Mucosa of descending colon (tissue), 3 donors: ENCODE measurements around the gene HRH2. TPM values are rescaled to one million over a fixed set of nuclear protein-coding genes. Genes with fewer than 3 reads are reported as not detected.

Experiments
- ATAC-seq: fragments of 200-7000 bp; cut with Tn5 transposase; one replicate; pipeline ENCODE4 v1.9.1; 2020; ENCODE audit warnings: mild to moderate bottlenecking, moderate library complexity
- DNase-seq, 3 donors: peaks; one replicate each; pipeline ENCODE4 v3.0.0-alpha.2; 2020
- H3K36me3 ChIP-seq: fragments of 200-600 bp; one replicate; pipeline ENCODE4 v1.8.0; 2021; ENCODE audit warnings: low read depth, mild to moderate bottlenecking
- H3K4me1 ChIP-seq: fragments of 200-600 bp; one replicate; pipeline ENCODE4 v1.8.0; 2021; ENCODE audit warnings: low read depth, mild to moderate bottlenecking
- H3K4me3 ChIP-seq: fragments of 200-600 bp; one replicate; pipeline ENCODE4 v1.8.0; 2021; ENCODE audit warnings: mild to moderate bottlenecking
- H3K9me3 ChIP-seq: fragments of 200-600 bp; one replicate; pipeline ENCODE4 v1.8.0; 2021; ENCODE audit warnings: mild to moderate bottlenecking
- intact Hi-C, 2 donors: fragments of 100-400 bp; cut with DNase I in 1 of 2; cut with micrococcal nuclease in 1 of 2; formaldehyde crosslinking; loops; one replicate each; pipeline versions ENCODE4 v1.11.0 to v1.11.1; 2022; cut with DNase I, micrococcal nuclease
- total RNA-seq, 3 donors: library from RNA; stranded (reverse); fragmentation: NEBNext Ultra II Directional in 2 of 3; extraction: Animal tissue kit (Norgen Biotek cat#: 25700) in 2 of 3; gene quantifications; one replicate each; pipeline versions ENCODE4 v1.2.1 to v1.2.4, GENCODE V29; 2021 to 2023
- TF ChIP-seq, protein P1 (sequence below): fragments of 200-600 bp; IDR thresholded peaks from one replicate; pipeline ENCODE4 v1.8.0; 2022; ENCODE audit warnings: antibody characterized with exemption, mild to moderate bottlenecking
- donor health status: DM: no; HTN: no; CAD: no; lungs with moderate emphysema.
- donor health status: DM: no; HTN: no; CAD: no.
- donor health status: DM: no; HTN: yes; CAD: no.

HRH2 gene
- total RNA-seq, 3 donors from 2014 or later, result 0.32 to 3.0 (median 1.3) TPM

DNA sequence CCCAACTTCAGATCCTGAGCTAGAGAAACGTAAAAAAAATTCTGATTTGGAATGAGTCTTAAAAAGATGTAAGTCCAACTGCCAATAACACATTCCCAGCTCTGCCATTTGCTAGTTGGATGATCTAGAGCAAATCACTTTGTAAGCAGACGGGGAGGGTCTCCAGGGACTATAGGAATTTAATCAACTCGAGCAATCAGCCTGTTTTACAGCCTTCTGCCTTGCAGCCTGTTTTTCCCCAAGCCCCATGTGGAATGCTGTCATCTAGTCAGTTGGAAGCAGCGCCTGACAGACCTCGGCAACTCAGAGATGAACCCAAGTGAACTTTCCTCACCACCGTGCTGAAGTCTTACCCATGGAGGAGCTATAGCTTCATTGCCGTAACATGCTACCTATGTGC is 34.8 kb upstream of the HRH2 start:
- TF ChIP-seq, protein P1, sequence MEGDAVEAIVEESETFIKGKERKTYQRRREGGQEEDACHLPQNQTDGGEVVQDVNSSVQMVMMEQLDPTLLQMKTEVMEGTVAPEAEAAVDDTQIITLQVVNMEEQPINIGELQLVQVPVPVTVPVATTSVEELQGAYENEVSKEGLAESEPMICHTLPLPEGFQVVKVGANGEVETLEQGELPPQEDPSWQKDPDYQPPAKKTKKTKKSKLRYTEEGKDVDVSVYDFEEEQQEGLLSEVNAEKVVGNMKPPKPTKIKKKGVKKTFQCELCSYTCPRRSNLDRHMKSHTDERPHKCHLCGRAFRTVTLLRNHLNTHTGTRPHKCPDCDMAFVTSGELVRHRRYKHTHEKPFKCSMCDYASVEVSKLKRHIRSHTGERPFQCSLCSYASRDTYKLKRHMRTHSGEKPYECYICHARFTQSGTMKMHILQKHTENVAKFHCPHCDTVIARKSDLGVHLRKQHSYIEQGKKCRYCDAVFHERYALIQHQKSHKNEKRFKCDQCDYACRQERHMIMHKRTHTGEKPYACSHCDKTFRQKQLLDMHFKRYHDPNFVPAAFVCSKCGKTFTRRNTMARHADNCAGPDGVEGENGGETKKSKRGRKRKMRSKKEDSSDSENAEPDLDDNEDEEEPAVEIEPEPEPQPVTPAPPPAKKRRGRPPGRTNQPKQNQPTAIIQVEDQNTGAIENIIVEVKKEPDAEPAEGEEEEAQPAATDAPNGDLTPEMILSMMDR, result no peak
- no peaks in the 10 kb centered on the region for H3K36me3 ChIP-seq
- H3K4me3 ChIP-seq, result no peak overlapping the region
- H3K9me3 ChIP-seq, result no peaks in the 10 kb centered on the region
- ATAC-seq (no peak), DNase-seq (no peak)
- intact Hi-C loops, result no loop called here
- no peaks in the 10 kb centered on the region for H3K4me1 ChIP-seq

- Histone ChIP-seq H3K4me3 (no peak overlapping the region), H3K36me3 (no peaks in the 10 kb centered on the region), H3K4me1 (no peaks in the 10 kb centered on the region), H3K9me3 (no peaks in the 10 kb centered on the region)
- TF ChIP-seq, protein P1, result no peak
- ATAC-seq (no peak), DNase-seq (no peak)
- intact Hi-C loops, result no loop called here
These were observed 33.6 kb upstream of the HRH2 start for GRCh38 chr5:175624316-175624715.

DNA sequence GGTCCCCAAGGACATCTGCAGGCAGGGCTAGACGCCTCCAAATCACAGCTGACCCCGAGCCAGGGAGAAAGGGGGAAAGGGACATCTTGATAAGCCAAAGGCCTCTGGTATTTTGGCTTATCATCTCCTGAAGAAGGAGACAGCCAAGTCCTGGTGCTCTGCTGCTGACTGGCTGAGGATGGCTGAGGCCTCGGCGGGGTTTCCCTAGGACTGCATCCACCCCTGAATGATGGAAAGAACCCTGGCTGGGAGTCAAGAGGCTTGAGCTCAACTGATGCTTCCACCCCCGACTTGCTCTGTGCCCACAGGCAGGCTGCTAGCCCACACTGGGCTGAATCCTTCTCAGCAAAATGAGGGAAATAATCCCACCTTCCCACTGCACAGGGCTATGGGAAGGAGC is 30.9 kb upstream of the HRH2 start:
- no peaks in the 10 kb centered on the region for H3K4me1 ChIP-seq
- TF ChIP-seq, protein P1, result no peak
- intact Hi-C loops, result no loop called here
- no peaks in the 10 kb centered on the region for H3K9me3 ChIP-seq
- DNase-seq, result no peak
- no peak for ATAC-seq
- no peak overlapping the region for H3K4me3 ChIP-seq
- no peaks in the 10 kb centered on the region for H3K36me3 ChIP-seq

- Histone ChIP-seq H3K4me3 (no peak overlapping the region), H3K36me3 (no peaks in the 10 kb centered on the region), H3K9me3 (no peaks in the 10 kb centered on the region), H3K4me1 (no peaks in the 10 kb centered on the region)
- intact Hi-C loops, result no loop called here
- ATAC-seq (no peak), DNase-seq (no peak)
- TF ChIP-seq, protein P1, result no peak
These were observed 30.1 kb upstream of the HRH2 start for GRCh38 chr5:175627739-175628138.

GRCh38 chr5:175628668-175629067 is 29.2 kb upstream of the HRH2 start:
- Histone ChIP-seq H3K9me3 (no peaks in the 10 kb centered on the region), H3K36me3 (no peaks in the 10 kb centered on the region), H3K4me1 (no peaks in the 10 kb centered on the region), H3K4me3 (no peak overlapping the region)
- intact Hi-C loops, result no loop called here
- DNase-seq (no peak), ATAC-seq (no peak)
- TF ChIP-seq, protein P1, result no peak

- TF ChIP-seq, protein P1, result no peak
- no peak for ATAC-seq
- intact Hi-C loops, result no loop called here
- H3K36me3 ChIP-seq, result no peaks in the 10 kb centered on the region
- H3K4me3 ChIP-seq, result no peak overlapping the region
- H3K4me1 ChIP-seq, result no peaks in the 10 kb centered on the region
- DNase-seq, result no peak
- H3K9me3 ChIP-seq, result no peaks in the 10 kb centered on the region
These were observed 28.6 kb upstream of the HRH2 start for GRCh38 chr5:175629261-175629660.
